ENCODE data around the gene OSBP2.
A peak's percentile ranks its signal among the peaks of the same experiment; 100 is the strongest.

Gene OSBP2

GRCh38 chr22:30687358-30687757 lies 7.3 kb upstream of the OSBP2 start:
- ChIA-PET CTCF (no interaction called here), POLR2A (no interaction called here)
- no peak for DNase-seq (ENCODE audit: extremely low spot score)
- TF ChIP-seq FOXK2 (IDR thresholded peaks at IDR 0.05): no peak
- no peak for TF ChIP-seq ARNT (IDR thresholded peaks at IDR 0.05)
- TF ChIP-seq LEF1 (IDR thresholded peaks at IDR 0.05; ENCODE audit: borderline replicate concordance): no peak
- TF ChIP-seq TARDBP (IDR thresholded peaks at IDR 0.05): no peak
- TF ChIP-seq ZNF384 (IDR thresholded peaks at IDR 0.05): no peak
- TF ChIP-seq SUZ12 (IDR thresholded peaks at IDR 0.05): no peak
- TF ChIP-seq PKNOX1 (IDR thresholded peaks at IDR 0.05): no peak
- no peak for TF ChIP-seq BHLHE40 (IDR thresholded peaks at IDR 0.05; ENCODE audit: borderline replicate concordance)
- TF ChIP-seq FOXM1 (IDR thresholded peaks at IDR 0.05; ENCODE audit: borderline replicate concordance): no peak

GRCh38 chr22:30689622-30690021 lies 5.1 kb upstream of the OSBP2 start:
- ChIA-PET POLR2A (no interaction called here), CTCF (no interaction called here)
- TF ChIP-seq FOXA1 (IDR thresholded peaks at IDR 0.05): no peak
- TF ChIP-seq HDGF (IDR thresholded peaks at IDR 0.05; ENCODE audit: borderline replicate concordance): no peak
- no peak for TF ChIP-seq SUZ12 (IDR thresholded peaks at IDR 0.05)
- no peak for TF ChIP-seq BHLHE40 (IDR thresholded peaks at IDR 0.05; ENCODE audit: borderline replicate concordance)
- no peak for TF ChIP-seq LEF1 (IDR thresholded peaks at IDR 0.05; ENCODE audit: borderline replicate concordance)
- no peak for TF ChIP-seq ELF4 (IDR thresholded peaks at IDR 0.05)
- no peak for TF ChIP-seq ZNF384 (IDR thresholded peaks at IDR 0.05)
- TF ChIP-seq TARDBP (IDR thresholded peaks at IDR 0.05): no peak
- no peak for TF ChIP-seq FOXM1 (IDR thresholded peaks at IDR 0.05; ENCODE audit: borderline replicate concordance)
- TF ChIP-seq CTBP1 (IDR thresholded peaks at IDR 0.05; ENCODE audit: borderline replicate concordance): no peak
- TF ChIP-seq L3MBTL2 (conservative IDR thresholded peaks at IDR 0.05): no peak
- no peak for TF ChIP-seq PKNOX1 (IDR thresholded peaks at IDR 0.05)
- no peak for TF ChIP-seq FOXK2 (IDR thresholded peaks at IDR 0.05)
- no peak for TF ChIP-seq NFRKB (IDR thresholded peaks at IDR 0.05)
- TF ChIP-seq SP1 (IDR thresholded peaks at IDR 0.05): no peak
- DNase-seq (ENCODE audit: extremely low spot score): no peak

GRCh38 chr22:30691204-30691603 lies 3.5 kb upstream of the OSBP2 start:
- no peak for DNase-seq (ENCODE audit: extremely low spot score)
- ChIA-PET POLR2A (no interaction called here), CTCF (interaction anchor here (0.6 kb wide), 1 partner anchor 13 kb away, joined by 4 read pairs; no protein-coding TSS in a partner anchor)
- TF ChIP-seq BHLHE40 (IDR thresholded peaks at IDR 0.05; ENCODE audit: borderline replicate concordance) (no peak), ELF4 (IDR thresholded peaks at IDR 0.05) (no peak), SP1 (IDR thresholded peaks at IDR 0.05) (no peak), CTBP1 (IDR thresholded peaks at IDR 0.05; ENCODE audit: borderline replicate concordance) (no peak), PKNOX1 (IDR thresholded peaks at IDR 0.05) (peak; percentile 23; the same call in 1 of the 2 replicates)

- TF ChIP-seq BHLHE40 (IDR thresholded peaks at IDR 0.05; ENCODE audit: borderline replicate concordance): no peak
- no peak for TF ChIP-seq NFRKB (IDR thresholded peaks at IDR 0.05)
- 0 out of 2 replicates have a peak, but pooled peaks have one; percentile 24 for TF ChIP-seq CTBP1 (IDR thresholded peaks at IDR 0.05; ENCODE audit: borderline replicate concordance)
- no peak for TF ChIP-seq LEF1 (IDR thresholded peaks at IDR 0.05; ENCODE audit: borderline replicate concordance)
- TF ChIP-seq FOXK2 (IDR thresholded peaks at IDR 0.05): no peak
- TF ChIP-seq PKNOX1 (IDR thresholded peaks at IDR 0.05): no peak
- no peak for TF ChIP-seq ZNF384 (IDR thresholded peaks at IDR 0.05)
- TF ChIP-seq SP1 (IDR thresholded peaks at IDR 0.05): no peak
- no peak for TF ChIP-seq FOXA1 (IDR thresholded peaks at IDR 0.05)
- no peak for TF ChIP-seq SUZ12 (IDR thresholded peaks at IDR 0.05)
- no peak for TF ChIP-seq ELF4 (IDR thresholded peaks at IDR 0.05)
- peak; percentile 73 for TF ChIP-seq L3MBTL2 (conservative IDR thresholded peaks at IDR 0.05)
- POLR2A ChIA-PET: interaction anchor here (0.8 to 1.7 kb wide), 4 partner anchors 9 to 18 kb away, joined by 3 to 6 read pairs (median 6); no protein-coding TSS in a partner anchor
- CTCF ChIA-PET: no interaction called here
- DNase-seq (ENCODE audit: extremely low spot score): peak; percentile 66
Measured at GRCh38 chr22:30694171-30694639, 469 bp upstream of the OSBP2 start.

- DNase-seq (ENCODE audit: extremely low spot score): no peak
- ChIA-PET POLR2A (interaction anchor here (1.7 kb wide), 2 partner anchors 8 to 11 kb away, joined by 6 read pairs; no protein-coding TSS in a partner anchor), CTCF (no interaction called here)
- TF ChIP-seq SUZ12 (IDR thresholded peaks at IDR 0.05): no peak
- TF ChIP-seq FOXM1 (IDR thresholded peaks at IDR 0.05; ENCODE audit: borderline replicate concordance): no peak
- no peak for TF ChIP-seq NFRKB (IDR thresholded peaks at IDR 0.05)
- no peak for TF ChIP-seq L3MBTL2 (conservative IDR thresholded peaks at IDR 0.05)
- no peak for TF ChIP-seq HDGF (IDR thresholded peaks at IDR 0.05; ENCODE audit: borderline replicate concordance)
- no peak for TF ChIP-seq LEF1 (IDR thresholded peaks at IDR 0.05; ENCODE audit: borderline replicate concordance)
- no peak for TF ChIP-seq PKNOX1 (IDR thresholded peaks at IDR 0.05)
- no peak for TF ChIP-seq FOXA1 (IDR thresholded peaks at IDR 0.05)
- TF ChIP-seq CTBP1 (IDR thresholded peaks at IDR 0.05; ENCODE audit: borderline replicate concordance): no peak
- TF ChIP-seq ELF4 (IDR thresholded peaks at IDR 0.05): no peak
- no peak for TF ChIP-seq TARDBP (IDR thresholded peaks at IDR 0.05)
- no peak for TF ChIP-seq BHLHE40 (IDR thresholded peaks at IDR 0.05; ENCODE audit: borderline replicate concordance)
- TF ChIP-seq SP1 (IDR thresholded peaks at IDR 0.05): no peak
- TF ChIP-seq ZNF384 (IDR thresholded peaks at IDR 0.05): no peak
- no peak for TF ChIP-seq ARNT (IDR thresholded peaks at IDR 0.05)
- no peak for TF ChIP-seq FOXK2 (IDR thresholded peaks at IDR 0.05)
Measured at GRCh38 chr22:30695351-30695851, 727 bp downstream of the OSBP2 start.
